GM21423 (cell line): ENCODE measurements around the gene TMCO6.
"Not testable (repeated sequence)": the region's sequence is repeated elsewhere in the genome, so short reads cannot be mapped to it uniquely, and the experiment has no call there.

ENCODE experiments used
- ATAC-seq: cut with Tn5 transposase; IDR thresholded peaks from one replicate; pipeline ENCODE4 v1.9.1; 2021; ENCODE audit warnings: mild to moderate bottlenecking, moderate library complexity; ENCODE audit not compliant: unreplicated experiment

Gene TMCO6

GRCh38 chr5:140630292-140631035 lies 8.8 kb upstream of the TMCO6 start:
- no peak for ATAC-seq

- no peak for ATAC-seq
Measured at GRCh38 chr5:140631036-140631417, 8.2 kb upstream of the TMCO6 start.

GRCh38 chr5:140631831-140632365 lies 7.4 kb upstream of the TMCO6 start:
- ATAC-seq: peak; percentile 46

DNA sequence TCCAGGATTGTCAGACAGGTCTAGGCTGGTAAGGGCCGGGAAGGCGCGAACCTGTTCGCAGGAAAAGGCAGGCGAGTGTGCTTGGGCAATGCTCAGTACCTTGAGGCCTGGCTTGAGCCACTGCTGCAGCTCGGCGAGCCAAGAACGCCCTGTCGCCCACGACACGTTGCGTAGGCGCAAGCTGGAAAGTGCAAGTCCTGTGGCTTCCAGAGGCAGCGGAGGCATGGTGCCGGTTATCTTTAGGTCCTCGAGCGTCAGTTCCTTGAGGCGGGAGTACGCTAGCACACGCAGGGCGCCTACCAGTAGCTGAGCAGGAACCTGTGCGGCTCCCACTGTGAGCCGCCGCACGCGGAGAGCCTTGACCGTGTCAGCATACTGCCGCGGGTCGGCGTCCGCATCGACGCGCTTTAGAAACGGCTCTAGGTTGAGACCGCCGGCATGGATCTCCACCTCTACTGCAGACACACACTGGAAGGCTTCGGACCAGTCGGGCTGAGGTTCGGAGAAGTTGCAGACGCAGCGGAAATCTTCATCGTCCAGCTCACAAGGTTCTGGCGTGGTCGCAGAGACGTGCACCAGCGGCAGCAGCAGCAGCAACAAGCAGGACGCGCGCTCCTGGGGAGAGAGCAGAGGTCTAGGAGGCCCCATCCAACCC lies 6.8 kb upstream of the TMCO6 start:
- ATAC-seq: peak; percentile 62

- no peak for ATAC-seq
Measured at GRCh38 chr5:140633021-140633471, 6.2 kb upstream of the TMCO6 start, which contains the start of gene CD14. TSS of gene CD14 (minus strand) at chr5:140633175. CDS start at chr5:140633071, 104 bp downstream.

- no peak for ATAC-seq
Measured at GRCh38 chr5:140633501-140633900, 5.8 kb upstream of the TMCO6 start.

DNA sequence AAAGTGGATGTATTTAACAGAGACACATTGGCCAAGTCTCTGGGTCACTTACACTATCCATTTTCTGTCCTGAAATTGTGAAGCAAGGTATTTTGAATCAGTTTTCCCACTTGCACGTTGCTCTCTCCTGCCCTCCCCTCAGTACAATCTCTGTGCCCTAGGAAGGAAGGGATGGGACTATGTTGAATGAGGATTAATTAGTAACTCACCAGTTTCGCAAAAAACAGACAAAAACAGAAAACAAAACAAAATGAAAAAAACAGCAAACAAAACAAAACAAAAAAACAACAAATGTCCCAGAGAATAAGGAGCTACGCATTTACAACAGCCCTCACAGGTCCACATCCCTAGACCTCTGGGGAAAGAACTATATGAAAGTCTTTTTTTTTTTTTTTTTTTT lies 5.1 kb upstream of the TMCO6 start:
- no peak for ATAC-seq

GRCh38 chr5:140635291-140636257 lies 3.7 kb upstream of the TMCO6 start:
- no peak for ATAC-seq

DNA sequence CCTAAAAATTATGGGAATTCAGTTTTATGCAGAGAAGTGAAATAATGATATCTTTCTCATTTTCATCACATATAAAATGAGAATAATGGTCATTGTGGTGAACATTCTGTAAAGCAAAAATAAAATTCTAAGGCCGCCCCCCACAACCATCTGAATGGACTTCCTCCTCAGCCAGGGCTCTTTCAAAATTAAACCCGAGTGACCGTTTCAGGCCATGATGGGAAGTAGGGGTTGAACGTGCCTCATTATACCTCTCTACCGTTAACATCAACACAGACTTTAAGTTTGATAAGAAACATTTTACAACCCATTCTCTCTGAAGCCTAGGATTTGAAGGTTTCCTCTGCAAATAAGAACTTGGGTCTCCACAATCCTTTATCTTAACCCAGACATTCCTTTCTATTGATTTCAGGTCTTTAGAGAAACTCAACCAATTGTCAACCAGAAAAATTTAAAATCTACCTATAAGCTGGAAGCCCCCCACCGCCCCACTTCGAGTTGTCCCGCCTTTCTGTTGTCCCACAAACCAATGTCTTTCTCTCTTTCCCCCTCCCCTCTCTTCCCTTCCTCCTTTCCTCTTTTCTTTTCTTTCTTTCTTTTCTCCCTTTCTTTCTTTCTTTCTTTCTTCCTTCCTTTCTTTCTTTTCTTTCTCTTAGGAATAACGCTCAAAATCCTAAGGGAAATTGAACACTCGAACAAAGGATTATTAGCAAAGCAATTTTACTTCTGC lies 1.7 kb upstream of the TMCO6 start:
- no peak for ATAC-seq

- not testable (repeated sequence) for ATAC-seq
Measured at GRCh38 chr5:140638898-140639147, 428 bp upstream of the TMCO6 start.

DNA sequence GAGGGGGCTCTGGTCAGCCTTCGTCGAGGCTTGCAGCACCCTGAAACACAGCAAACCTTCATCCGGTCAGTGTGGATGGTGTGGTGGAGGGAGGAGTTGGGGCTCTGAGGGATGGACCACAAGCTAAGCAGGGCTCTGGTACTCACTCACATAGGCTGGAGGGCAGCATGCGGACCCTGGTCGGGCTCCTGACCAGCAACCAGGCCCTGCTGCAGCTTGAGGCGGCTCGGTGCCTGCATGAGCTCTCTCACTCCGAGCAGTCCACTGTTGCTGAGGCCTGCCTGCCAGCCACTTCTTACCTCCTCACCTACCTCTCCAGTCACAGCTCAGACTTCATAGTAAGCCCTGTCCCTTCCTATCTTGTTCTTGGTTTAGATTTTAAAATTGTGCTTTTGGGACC lies 2.5 kb downstream of the TMCO6 start:
- no peak for ATAC-seq

DNA sequence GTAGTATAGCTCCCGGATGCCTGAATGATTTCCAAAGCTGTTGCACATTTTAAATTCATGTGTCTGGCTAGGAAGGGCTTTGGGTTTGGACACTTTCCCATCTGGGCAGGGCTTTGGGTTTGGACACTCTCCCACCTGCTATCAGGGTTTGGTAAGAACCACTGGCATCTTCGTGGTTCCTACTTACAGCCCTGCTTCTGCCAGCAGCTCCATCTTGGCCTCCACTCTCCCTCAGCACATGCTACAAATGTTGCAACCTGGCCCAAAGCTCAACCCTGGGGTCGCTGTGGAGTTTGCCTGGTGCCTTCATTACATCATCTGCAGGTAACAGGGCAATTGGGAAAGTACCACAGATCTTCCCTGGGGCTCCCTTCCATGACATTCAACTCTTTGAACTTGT lies 3.5 kb downstream of the TMCO6 start:
- ATAC-seq: no peak

DNA sequence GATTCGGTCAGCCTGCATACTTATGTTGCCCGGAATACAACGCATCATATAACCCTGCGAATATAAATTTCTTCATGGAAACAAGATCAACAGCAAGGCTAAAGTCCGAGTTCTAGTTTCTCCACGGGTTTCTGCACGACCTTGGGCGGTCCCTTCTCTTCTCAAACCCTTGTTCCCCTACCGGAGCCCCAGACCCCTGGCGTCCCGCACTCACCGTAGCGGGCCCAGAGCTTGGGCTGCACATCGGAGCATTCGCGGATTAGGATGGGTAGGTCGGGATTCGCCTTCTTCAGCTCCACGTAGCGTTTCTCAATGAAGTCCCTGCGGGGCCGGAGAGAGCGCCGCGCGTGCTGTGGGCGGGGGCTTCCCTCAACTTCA lies 7.8 kb downstream of the TMCO6 start:
- ATAC-seq: no peak

DNA sequence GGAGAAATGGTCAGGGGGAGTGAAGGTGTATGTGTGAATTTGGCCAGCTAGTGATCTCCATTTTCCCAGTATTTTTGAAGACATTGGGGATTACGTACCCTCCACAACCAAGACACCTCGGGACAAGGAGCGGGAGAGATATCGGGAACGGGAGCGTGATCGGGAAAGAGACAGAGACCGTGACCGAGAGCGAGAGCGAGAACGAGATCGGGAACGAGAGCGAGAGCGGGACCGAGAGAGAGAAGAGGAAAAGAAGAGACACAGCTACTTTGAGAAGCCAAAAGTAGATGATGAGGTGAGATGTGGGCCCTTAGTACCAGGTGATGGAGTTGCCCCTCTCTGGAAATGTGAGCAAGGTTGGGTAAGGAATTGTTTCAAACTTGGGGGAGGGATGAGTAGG lies 19.6 kb downstream of the TMCO6 start:
- no peak for ATAC-seq

DNA sequence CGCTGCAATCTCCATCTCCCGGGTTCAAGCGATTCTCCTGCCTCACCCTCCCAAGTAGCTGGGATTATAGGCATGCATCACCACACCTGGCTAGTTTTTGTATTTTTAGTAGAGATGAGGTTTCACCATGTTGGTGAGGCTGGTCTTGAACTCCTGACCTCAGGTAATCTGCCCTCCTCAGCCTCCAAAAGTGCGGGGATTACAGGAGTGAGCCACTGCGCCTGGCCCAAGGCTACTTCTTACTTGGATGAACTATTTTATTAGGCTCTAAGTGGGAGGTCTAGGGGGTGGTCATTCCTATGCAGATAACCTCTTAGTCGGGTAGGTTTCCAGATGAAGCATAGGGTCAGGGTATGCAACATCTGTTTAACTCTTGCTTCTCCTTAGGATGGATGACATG lies 21.1 kb downstream of the TMCO6 start:
- not testable (repeated sequence) for ATAC-seq

- ATAC-seq: no peak
Measured at GRCh38 chr5:140664030-140664358, 24.7 kb downstream of the TMCO6 start.

DNA sequence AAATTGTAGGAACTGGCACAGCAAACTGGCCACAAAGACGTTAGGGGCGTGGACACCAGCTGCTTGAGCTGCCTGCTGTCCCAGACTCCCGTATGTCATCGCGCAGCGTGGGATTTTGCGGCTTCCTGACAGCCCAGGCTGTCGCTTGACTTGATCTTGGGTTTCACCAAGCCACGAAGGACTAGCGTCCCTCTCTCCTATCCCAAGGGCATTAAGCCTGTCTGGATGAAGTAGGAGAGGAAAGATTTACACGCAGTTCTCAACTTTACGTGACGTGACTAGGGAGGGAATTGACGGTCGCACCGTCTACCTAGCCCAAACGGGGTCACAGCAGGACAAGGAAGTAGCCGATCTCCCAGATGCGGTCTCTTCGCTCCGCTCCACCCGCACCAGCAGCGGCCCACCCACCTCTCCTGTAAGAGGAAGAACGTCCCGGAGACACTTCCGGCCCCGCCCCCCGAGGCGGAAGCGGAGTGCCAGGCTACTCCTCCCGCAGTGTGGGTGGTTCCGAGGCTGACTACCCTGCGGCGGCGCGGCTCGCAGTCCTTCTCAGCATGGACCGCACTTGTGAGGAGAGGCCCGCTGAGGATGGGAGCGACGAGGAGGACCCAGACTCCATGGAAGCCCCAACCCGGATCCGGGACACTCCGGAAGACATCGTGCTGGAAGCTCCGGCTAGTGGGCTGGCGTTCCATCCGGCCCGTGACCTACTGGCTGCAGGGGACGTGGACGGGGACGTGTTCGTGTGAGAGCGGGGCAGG lies 25.3 kb downstream of the TMCO6 start, which contains the start of gene WDR55:
Gene WDR55, plus strand, starts transcription at position 546 of the 761 bp plus-strand sequence. Its CDS starts 9 bp downstream, at position 555.
- ATAC-seq: peak; percentile 96

GRCh38 chr5:140671035-140671434 lies 31.8 kb downstream of the TMCO6 start:
- not testable (repeated sequence) for ATAC-seq

DNA sequence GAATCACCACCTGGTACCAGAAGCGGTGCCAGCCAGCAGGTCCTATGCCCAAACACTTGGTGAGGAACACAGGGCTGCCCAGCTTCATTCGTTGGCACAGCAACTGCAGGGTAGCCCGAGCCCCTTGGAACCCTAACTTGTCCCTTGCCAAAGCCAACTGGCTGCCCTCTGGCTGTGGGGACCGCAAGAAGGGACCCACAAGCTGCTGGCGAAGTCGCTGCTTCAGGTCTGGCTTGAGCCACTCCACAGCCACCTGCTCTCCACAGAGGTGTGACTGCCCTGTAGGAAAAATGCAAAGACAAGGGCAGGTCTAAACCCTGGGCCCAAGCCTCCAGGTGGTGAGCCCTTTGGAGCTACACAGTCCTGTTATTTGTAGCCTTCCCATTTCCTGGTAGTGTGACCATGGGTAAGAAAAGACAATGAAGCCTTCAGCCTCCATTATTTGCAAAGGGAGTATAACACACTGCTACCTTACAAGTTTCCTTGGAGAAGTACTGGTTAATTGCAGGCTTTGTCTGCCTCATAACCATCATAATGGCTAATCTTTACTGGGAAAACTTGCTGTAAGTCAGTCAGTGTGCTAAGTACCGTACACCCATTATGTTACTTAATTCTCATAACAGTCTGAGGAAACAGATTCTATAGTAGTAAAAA lies 32.3 kb downstream of the TMCO6 start:
- no peak for ATAC-seq
